ENCODE results near the gene PREB.

PREB gene

DNA sequence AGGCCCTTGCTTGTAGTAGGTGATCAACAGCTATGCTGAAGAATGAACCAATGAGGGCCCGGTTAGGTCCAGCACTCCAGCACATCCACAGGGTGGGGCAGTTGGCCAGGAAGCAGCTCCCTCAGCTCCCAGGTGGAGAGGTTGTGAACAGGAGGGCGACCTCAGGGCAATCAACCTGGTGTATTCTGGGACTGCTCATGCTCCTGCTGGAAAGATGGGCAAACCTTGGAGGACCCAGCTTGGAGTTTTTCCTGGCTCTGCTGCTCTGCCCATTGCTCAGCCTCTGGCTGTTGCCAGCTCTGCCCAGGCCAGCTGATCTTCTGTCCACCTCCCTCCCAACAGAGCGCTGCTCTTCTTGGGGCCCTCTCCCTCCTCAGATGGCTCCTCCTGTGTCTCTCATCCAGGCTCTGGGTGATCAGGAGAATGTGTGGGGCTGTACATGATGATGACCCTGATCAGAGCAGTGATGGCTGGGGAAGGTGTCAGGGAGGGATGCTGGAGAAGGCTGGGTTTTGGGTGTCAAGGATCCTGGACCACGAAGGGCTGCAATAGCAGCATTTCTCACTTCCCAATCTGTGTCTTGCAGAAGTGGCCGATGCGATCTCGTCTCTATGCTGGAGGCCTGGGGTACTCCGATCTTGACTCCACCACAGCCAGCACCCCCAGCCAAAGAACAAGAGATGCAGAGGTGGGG is 17.8 kb upstream of the PREB start:
- DNase-seq, result no peak

DNA sequence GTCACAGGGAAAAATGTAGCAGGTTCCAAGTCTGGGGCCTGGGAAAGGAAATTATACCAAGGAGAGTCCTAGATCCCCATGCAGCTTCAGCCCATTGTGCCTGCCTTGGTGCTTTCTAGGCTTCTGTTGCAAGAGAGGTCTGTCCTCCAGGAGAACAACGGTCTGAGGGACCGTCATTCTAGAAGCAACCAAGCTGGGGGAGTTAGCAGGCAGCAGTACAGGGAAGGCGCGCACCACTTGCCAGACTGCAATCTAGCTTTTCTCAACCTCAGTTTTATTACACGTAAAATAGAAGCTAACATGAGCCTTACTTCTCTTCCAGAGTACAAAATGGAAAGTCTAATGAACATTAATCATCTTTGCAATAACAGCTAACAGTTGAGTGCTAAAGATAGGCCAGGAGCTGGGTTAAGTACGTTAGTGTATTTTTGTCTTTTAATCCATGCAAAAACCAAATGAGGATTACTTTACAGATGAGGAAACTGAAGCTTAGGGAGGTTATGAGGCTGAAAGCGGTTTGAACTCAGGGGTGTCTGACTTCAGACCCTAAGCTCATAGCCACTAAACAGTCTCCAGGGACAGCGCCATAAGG is 16.3 kb upstream of the PREB start:
- DNase-seq, result no peak

DNA sequence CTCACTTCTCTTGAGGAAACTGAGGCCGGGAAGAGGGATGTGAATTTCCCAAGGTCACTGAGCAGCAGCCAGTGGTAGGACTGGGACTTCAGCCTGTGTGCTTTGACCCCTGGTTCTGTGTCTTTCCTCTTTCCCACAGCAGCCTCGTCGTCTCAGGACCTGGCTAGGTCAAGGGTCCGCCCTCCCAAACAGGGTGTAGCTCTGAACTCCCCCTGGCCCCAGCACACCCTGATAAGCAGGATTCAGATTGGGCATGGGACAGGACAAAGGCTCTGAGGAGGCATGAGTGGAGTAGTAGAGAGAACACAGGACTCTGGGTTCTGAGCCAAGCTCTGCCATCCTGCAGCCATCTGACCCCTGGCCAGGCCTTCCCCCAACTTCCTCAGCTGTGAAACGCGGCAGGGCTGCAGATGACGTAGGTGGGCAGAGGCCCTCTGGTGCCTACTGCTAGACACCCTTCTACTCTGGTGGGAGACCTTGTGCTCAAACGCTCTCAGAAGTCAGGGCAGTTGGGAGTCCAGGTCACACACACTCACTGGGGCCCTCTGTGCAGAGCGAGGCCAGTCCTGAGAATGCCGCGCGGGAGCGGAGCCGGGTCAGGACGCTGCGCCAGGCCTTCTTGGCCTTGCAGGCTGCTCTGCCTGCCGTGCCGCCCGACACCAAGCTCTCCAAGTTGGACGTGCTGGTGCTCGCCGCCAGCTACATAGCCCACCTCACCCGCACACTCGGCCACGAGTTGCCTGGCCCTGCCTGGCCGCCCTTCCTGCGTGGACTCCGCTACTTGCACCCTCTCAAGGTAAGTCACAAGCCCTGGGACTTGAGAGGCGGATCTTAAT is 15.4 kb upstream of the PREB start:
- no peak for DNase-seq

DNA sequence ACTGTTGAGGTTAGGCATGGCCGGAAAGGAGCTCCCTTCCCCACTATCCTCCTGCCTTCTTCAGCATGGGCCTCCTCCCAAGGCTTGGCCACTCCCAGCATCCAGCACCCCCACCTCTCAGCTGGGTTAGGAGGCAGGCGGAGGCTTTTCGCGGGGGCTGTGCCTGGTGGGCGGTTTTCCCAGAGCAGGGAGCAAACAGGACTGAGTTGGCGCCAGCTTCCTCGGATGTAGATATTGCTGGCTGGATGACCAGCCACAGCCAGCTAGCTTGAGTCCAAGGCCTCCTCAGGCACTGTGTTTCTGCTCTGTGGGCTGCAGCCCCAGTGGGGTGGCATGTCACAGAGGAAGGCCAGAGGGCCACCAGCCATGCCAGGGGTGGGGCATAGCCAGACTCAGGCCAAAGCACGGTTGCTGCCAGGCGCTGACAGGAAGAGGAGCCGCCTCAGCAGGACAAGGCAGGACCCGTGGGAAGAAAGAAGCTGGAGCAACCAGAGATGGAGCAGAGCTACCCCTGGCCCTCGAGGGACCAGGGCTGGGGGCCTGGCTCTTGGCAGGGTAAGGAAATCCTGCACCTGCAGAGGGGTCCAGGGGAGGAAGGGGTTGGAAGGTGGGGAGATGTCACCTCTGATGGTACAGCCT is 14.5 kb upstream of the PREB start, which contains the start of gene TCF23:
TCF23 (plus strand) TSS at position 204 of the 639 bp plus-strand sequence; CDS start at position 334, 130 bp downstream.
- DNase-seq, result no peak

DNA sequence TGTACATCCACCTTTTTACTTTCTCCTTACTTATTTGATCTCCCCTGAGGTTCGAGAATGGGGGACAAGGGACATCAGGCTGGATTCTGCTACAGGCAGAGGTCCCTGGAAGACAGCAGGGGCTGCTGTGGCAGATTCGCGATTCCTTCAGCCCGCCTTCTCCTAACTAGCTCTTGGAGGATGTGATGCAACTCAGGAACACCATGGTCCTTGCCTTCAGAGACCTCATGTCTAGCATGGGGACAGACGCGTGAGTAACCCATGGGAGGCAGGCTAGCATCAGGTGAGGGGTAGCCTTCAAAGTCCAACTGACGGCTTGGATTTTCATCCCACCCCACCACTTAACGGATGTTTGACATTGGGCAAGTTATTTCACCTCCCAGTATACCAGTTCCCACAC is 13.5 kb upstream of the PREB start:
- DNase-seq, result no peak

DNA sequence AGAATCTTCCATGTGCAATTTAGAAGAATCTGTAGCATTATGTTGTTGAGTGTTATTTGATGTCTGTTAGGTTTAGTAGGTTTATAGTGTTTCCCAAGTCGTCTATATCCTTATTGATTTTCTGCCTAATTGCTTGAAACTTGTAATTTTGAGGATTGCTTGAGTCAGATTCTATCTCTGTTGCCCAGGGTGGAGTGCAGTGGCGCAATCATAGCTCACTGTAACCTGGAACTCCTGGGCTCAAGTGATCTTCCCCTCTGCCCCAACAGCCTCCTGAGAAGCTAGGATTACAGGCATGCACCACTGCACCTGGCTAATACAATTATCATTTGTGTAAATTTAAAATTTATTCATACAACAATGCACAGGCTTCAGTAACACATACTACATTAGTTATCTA is 11.2 kb upstream of the PREB start:
- DNase-seq, result no peak

DNA sequence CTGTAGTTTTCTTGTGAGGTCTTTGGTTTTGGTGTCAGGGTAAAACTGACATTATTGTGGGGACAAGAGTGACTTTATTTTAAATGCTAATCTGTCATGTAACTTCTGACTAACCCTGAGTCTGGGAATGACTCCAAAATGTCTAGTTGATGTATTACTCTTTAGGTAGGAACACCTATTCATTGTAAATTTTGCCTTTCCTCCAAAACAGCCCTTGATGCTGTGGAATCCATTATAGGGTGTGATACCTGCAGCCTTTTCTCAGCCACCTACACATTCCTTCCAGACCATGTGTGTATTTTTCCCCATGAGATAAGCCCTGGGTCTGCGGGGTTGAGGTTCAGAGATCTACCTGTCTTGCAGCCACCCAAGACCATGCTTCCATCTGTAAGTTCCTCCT is 8.8 kb upstream of the PREB start:
- DNase-seq, result no peak

DNA sequence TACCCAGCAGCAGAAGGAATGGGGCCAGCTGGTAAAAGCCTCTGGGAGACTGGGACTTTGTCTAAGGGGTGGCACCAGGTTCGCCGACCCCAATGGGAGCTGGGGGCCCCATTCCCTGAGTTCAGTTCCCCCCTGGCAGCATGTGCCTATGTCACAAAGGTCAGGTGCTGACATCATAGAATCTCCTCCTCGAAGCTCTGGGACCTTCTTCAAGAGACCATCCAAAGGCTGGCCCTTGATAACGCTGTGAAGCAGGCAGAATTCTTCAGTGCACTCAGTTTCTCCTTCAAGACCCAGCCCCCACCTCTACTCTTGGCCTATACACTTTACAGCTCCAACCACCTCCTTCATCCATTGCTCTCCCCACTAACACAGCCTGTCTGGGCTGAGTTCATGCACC is 4.9 kb upstream of the PREB start, which contains the start of gene PRR30:
PRR30 (minus strand) TSS at position 101 of the 400 bp plus-strand sequence. CDS start 1,081 bp downstream, outside the sequence.
- DNase-seq, result no peak

DNA sequence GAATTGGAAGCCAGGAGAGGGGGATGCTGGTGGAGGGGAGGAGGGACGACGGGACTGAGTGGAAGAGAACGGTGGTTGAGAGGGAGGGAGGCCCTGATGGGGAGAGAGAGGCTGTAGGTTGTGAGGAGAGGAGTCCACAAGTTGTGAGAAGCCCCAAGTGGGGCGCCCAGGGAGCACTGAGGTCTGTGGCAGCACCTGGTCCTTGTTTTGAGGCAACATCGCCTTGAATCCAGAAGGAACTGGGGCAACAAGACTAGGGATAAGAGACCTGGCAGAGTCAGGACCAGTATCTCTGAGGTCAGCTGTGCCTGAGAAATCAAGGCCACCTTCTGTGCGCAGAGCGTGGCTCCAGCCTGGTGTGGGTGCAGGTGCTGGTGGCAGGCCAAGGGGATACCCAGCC is 3.7 kb upstream of the PREB start:
- no peak for DNase-seq

DNA sequence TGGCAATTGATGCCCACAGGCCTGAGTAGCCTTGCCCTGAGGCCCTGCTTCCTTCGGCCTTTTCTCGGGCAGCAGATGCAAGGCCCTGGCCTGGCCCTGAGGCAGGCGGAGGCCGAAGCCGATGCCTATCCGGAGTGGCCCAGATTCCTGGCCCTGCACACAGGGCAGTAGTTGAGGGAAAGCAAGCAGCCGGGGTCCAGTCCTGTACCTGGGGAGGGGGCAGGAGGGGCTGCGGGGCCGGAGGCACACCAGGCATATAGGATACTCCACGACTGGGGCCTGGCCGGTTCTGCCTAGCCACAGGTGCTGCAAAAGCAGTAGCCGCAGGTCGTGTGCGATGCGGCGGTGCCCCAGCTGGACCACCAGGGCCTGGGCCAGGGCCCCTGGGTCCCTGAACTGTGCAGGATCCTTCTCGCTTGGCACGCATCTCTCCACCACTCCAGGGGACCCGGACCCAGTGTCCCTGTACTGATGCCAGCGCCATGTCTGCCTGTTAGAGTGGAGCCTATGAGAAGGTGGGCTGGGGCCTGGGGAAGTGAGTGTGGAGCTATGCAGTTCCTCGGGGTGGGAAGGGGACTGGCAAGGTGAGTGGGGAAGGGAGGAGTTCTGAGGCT is 3.0 kb upstream of the PREB start:
- DNase-seq, result no peak

DNA sequence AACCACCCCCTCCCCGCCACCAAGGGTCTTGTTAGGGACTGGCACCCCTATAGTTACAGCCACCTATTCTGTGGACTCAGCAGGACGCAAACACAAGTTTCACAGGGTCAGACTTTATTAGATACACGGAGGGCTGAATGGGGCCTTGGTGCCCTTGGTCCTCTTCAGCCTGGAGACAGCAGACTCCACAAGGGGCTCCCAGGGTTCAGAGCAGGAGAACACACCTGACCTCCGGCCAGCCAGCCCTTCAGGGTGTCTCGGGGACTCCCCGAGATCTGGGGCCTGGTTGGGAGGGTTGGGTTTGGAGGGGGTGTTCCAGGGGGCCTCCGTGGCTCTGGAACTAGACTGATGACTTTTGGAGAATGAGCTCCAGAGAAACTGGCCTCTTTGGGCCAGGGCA is 2.3 kb upstream of the PREB start:
- no peak for DNase-seq

DNA sequence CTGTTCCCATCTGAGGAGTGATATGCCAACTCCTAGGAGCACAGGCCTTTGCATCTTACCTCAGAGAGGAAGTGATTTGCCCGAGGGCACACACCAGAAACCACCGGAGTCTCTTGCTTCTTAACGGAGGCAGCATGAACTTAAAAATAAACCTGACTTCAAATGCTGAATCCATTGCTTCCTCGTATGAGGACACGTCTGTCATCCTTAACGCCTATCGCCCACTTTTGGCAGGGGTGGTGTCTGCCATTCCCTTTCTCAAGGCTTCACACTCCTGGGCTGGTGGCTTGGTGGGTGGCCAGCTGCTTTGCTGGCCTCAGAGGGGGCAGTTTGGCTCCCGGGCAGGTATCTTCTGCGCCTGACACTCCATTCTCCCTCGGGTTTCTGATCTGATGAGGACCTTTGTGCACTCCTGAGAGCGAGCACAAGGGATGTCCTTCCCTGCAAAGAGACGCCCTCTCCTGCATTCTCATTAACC is 1.1 kb upstream of the PREB start:
- DNase-seq, result no peak

DNA sequence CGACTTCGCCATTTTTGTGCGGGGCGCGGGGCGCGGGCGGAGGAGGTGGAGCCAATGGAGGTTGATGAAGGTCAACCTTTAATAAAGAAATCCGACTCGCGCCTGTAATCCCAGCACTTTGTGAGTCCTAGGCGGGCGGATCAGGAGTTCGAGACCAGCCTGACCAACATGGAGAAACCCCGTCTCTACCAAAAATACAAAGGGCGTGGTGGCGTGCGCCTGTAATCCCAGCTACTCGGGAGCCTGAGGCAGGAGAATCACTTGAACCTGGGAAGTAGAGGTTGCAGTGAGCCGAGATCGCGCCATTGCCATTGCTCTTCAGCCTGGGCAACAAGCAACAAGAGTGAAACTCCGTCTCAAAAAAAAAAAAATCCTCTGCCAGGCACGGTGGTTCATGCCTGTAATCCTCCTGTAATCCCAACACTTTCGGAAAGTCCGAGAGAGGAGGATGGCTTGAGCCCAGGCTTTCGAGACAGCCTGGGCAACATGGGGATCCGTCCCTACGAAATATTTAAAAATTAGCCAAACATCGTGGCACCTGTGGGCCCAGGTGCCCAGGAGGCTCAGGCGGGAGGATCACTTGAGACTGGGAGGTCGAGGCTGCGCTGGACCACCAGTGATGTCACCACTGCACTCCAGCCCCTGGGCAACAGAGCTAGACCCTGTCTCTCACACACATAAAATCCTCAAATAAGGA is 493 bp upstream of the PREB start:
- no peak for DNase-seq

DNA sequence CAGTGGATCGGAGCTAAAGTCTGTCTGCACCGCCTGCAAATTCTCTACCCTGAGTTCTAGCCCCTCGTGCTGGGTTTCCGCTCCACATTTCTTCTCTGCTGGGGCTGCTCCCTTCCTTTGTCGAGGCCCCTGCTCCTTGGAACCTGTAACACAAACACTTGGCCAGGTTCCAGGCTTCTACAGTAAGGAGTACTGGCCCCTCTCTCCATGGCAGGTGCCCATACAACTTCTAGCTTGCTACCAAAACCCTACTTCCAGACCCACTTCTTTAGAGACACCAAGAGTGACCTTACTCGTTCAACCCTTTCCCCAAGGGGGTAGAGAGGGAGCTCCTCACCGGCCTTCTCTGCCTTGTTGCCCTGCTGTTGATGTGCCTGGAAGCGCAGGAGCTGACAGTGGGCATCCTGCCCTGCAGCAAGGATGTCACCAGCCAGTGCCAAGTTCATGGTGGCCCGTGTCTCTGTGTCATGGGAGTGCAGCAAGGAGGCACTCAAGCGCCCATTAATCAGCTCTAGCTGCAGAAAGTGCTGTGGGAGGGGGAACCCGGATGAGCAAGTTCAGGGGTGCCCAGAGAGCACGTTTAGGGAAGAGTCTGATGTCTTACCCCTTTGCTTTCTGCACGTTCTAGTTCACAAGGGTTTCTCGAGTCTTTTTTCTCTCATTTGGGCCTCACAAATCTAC is 1.1 kb downstream of the PREB start:
- DNase-seq, result no peak

DNA sequence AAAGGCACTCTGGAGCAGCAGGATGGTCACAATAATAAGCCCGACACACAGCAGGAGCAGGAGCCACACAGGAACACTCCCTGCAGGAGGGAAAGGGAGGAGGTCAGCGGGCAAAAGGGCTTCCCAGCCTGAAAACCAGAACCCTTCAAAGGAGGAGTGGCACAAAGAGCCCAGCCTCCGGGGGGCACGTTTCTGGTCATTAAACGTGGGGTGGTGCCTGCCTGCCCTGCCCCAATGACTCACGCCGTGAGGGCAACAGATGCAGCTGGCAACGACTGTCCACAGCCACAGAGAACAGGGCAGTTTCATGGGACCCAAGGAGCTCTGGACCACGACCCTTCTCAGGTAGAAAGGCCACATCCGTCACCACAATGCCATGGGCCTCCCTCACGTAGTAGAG is 3.0 kb downstream of the PREB start:
- DNase-seq, result no peak

DNA sequence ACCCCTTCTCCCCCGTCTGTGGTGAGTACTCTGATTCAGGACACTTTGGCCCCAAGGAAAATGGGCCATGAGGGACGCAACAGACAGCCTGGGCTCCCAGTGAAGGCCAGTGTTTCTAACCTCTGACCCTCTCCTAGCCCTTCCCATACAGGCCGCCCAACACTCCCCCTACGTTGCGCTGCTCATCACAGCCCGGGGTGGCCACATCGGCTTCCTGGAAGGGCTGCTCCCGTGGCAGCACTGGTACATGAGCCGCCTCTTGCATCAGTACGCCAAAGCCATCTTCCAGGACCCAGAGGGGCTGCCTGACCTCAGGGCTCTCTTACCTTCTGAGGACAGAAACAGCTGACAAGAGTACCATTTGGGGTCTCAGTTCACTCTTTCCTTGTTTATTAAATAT is 4.0 kb downstream of the PREB start:
- DNase-seq, result no peak

DNA sequence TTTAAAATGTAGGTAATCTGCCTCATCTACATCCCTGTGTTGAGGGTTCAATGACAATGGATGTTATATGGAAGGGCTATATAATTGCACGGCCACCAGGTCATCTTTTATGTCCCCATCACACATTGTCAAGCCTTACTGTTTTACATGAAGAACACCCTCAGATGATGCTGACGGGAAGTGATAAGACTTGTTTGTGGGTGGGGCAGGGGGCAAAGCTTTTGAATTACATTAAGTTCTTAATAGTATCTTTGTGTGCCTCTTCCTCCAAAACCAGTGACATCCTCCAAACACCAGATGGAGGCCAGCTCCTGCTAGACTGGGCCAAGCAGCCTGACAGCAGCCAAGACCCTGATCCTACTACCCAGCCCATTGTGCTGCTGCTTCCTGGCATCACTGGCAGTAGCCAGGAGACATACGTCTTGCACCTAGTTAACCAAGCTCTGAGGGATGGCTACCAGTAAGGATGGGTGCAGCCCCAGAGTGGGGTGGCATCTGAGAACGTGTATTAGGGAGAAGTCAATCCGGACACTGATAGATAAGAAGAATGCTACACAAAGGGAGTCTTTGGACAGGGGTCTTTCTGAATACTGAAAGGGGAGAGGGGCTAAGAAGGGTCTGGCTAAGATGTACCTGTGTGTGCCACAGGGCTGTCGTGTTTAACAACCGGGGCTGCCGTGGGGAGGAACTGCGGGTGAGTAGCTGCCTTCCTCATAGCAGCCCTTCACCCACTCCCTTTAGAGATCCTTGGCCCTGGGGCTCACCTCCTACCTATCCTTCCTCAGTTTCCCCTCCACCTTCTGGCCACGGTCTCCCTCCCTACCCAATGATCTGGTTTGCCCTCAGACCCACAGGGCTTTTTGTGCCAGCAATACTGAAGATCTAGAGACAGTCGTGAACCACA is 5.5 kb downstream of the PREB start:
- no peak for DNase-seq

DNA sequence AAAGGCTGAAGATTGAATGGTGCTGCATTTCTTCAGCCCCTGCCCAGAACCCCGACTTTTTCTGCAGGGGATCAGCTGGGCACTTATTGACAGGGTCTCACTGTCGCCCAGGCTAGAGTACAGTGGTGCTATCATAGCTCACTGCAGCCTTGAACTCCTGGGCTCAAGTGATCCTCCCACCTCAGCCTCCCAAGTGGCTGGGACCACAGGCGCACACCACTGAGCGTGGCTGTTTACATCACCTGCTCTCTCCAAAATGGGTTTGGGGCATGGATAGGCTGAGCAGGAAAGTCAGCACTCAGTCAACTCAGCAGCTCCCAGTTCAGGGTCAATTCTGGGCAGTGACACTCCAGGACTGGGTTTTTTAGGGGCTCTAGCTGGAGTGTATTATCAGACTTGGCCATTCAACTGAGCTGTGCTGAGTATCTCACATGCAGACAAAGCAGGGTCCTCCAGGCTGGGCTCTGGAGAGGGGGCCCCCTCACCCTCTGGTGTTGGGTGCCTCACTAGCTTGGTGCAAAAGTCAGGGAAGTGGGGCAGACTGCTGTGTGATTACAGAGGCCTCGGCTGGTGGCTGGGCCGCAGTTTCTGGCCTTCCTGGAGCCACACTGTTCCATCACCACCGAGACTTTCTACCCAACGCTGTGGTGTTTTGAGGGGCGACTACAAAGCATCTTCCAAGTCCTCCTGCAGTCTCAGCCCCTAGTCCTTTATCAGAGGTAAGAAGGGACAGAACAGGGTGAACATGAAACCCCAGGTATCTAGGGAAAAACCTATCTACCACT is 6.4 kb downstream of the PREB start:
- no peak for DNase-seq

DNA sequence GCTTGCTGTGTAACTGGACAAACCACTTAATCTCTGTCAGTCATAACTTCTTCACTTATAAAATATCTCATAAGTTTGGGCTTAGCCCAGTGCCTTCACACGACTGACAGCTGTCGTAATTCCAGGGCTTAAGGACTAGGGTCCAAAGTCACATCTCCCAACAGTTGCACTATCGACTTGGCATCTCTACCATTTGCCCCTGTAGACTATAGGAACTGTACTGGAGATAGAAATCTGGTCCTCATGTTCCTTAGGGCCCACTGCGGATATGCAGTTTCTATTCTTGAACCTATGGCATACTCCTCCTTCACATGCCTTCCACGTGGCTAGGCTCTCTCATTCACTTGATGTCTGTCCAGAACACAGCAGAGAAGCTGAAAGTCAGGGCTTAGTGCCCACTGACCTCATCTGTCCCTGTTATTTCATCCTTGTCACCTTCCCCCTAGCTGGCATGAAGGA is 8.2 kb downstream of the PREB start:
- DNase-seq, result no peak
